Measurements from ENCODE around the gene ALKBH8.
"Not testable (repeated sequence)": the region's sequence is repeated elsewhere in the genome, so short reads cannot be mapped to it uniquely, and the experiment has no call there.

ALKBH8 gene

GRCh38 chr11:107508201-107508857, 57.2 kb downstream of the ALKBH8 start:
- ATAC-seq = no peak
- no peak for DNase-seq

GRCh38 chr11:107505647-107506225, 59.8 kb downstream of the ALKBH8 start:
- no peak for ATAC-seq
- no peak for DNase-seq

GRCh38 chr11:107504981-107505380, 60.6 kb downstream of the ALKBH8 start:
- ATAC-seq (no peak), DNase-seq (no peak)

- DNase-seq = no peak
- ATAC-seq = no peak
Observed at GRCh38 chr11:107501713-107502112, 63.8 kb downstream of the ALKBH8 start.

GRCh38 chr11:107497371-107497770, 68.2 kb downstream of the ALKBH8 start:
- not testable (repeated sequence) for DNase-seq, ATAC-seq

- no peak for ATAC-seq
- no peak for DNase-seq
Observed at GRCh38 chr11:107496011-107496410, 69.5 kb downstream of the ALKBH8 start.

GRCh38 chr11:107494055-107494454, 71.5 kb downstream of the ALKBH8 start:
- DNase-seq (no peak), ATAC-seq (no peak)

- ATAC-seq (no peak), DNase-seq (no peak)
Observed at GRCh38 chr11:107493117-107493516, 72.4 kb downstream of the ALKBH8 start.

GRCh38 chr11:107490836-107491235, 74.7 kb downstream of the ALKBH8 start:
- no peak for ATAC-seq
- no peak for DNase-seq

- DNase-seq (no peak), ATAC-seq (no peak)
Observed at GRCh38 chr11:107482234-107482633, 83.3 kb downstream of the ALKBH8 start.

- no peak for ATAC-seq
- no peak for DNase-seq
Observed at GRCh38 chr11:107478922-107479321, 86.6 kb downstream of the ALKBH8 start.

GRCh38 chr11:107477820-107478219, 87.7 kb downstream of the ALKBH8 start:
- ATAC-seq (no peak), DNase-seq (no peak)

- DNase-seq (no peak), ATAC-seq (no peak)
Observed at GRCh38 chr11:107473792-107474191, 91.7 kb downstream of the ALKBH8 start.

- no peak for DNase-seq
- ATAC-seq = no peak
Observed at GRCh38 chr11:107472966-107473365, 92.6 kb downstream of the ALKBH8 start.

GRCh38 chr11:107468596-107468995, 96.9 kb downstream of the ALKBH8 start:
- ATAC-seq = no peak
- no peak for DNase-seq

GRCh38 chr11:107467696-107468095, 97.8 kb downstream of the ALKBH8 start:
- ATAC-seq = no peak
- DNase-seq = no peak

- DNase-seq, ATAC-seq: not testable (repeated sequence)
Observed at GRCh38 chr11:107466275-107466866, 99.2 kb downstream of the ALKBH8 start.

- DNase-seq = peak; percentile 88
- peak; percentile 98 for ATAC-seq
Observed at GRCh38 chr11:107457558-107458271, 107.8 kb downstream of the ALKBH8 start, which contains the start of gene CWF19L2. TSS of gene CWF19L2 (minus strand) at chr11:107457825. CDS start at chr11:107457816, 9 bp downstream.

- DNase-seq (peak; percentile 11), ATAC-seq (no peak)
Observed at GRCh38 chr11:107457205-107457557, 108.4 kb downstream of the ALKBH8 start.

GRCh38 chr11:107453594-107454286, 111.8 kb downstream of the ALKBH8 start:
- DNase-seq = no peak
- ATAC-seq = no peak

Data from stimulated activated naive CD8-positive, alpha-beta T cell treated with anti-CD3 and anti-CD28 coated beads, Interleukin-15, Interleukin-2, amounts not matched to agents 100 U/mL and 50 U/mL, for 24 hours (primary cell).